Spinal cord (tissue), 10 donors: Measurements from ENCODE around the gene GABARAP. TPM values are rescaled to one million over a fixed set of nuclear protein-coding genes. Genes with fewer than 3 reads are reported as not detected.

ENCODE experiments used
- DNase-seq, 6 donors: peaks; one replicate each; pipeline versions ENCODE4 v3.0.0 to v3.0.0-alpha.2; 2013 to 2015; ENCODE audit warnings: low spot score in 6 of 6, low read depth in 4 of 6
- H3K27ac ChIP-seq: one replicate; pipeline ENCODE4 v1.5.1; 2013; ENCODE audit warnings: low read depth, low read length, control low read depth
- H3K27me3 ChIP-seq: one replicate; pipeline ENCODE4 v1.6.1; 2013; ENCODE audit warnings: low read length; ENCODE audit not compliant: control insufficient read depth, insufficient read depth
- H3K36me3 ChIP-seq: one replicate; pipeline ENCODE4 v1.6.1; 2013; ENCODE audit warnings: low read length; ENCODE audit not compliant: control insufficient read depth, insufficient read depth
- H3K4me1 ChIP-seq: one replicate; pipeline ENCODE4 v1.6.1; 2013; ENCODE audit warnings: low read length; ENCODE audit not compliant: control insufficient read depth, insufficient read depth
- H3K4me3 ChIP-seq: one replicate; pipeline ENCODE4 v1.5.1; 2013; ENCODE audit warnings: low read depth, low read length, control low read depth
- H3K9me3 ChIP-seq: one replicate; pipeline ENCODE4 v1.6.1; 2013; ENCODE audit warnings: low read length; ENCODE audit not compliant: control insufficient read depth, insufficient read depth
- WGBS: methylation state at CpG from one replicate; pipeline ENCODE4 v1.1.5; 2013; ENCODE audit warnings: missing lambda C conversion rate; ENCODE audit not compliant: insufficient coverage; 5-methylcytosine and 5-hydroxymethylcytosine counted together
- polyA plus RNA-seq, 2 donors: library from polyadenylated mRNA; unstranded; fragments of 120-200 nt; gene quantifications; one replicate each; pipeline ENCODE4 v1.2.1, GENCODE V29; 2013; ENCODE audit not compliant: insufficient read length in 2 of 2
- total RNA-seq, 2 donors: library from RNA; depleted of rRNA in 1 of 2; stranded (reverse); fragments of 120-200 nt in 1 of 2; fragments of >200 nt in 1 of 2; gene quantifications; one replicate each; pipeline versions ENCODE4 v1.2.3 to v1.2.4, GENCODE V29; 2013 to 2014
- donor health status: healthy.

GABARAP gene
- total and polyA plus RNA-seq, 4 donors, result 196 to 481 (median 446) TPM

- Histone ChIP-seq H3K4me1 (peaks cover 80% of the 10 kb centered on the region), H3K27me3 (no peaks in the 10 kb centered on the region), H3K36me3 (peaks cover 4% of the 10 kb centered on the region), H3K9me3 (no peaks in the 10 kb centered on the region), H3K27ac (peak overlapping the region; percentile 99), H3K4me3 (peak overlapping the region; percentile 72)
- 0% methylated on average over 9 of the region's 15 CpGs for WGBS
- DNase-seq, result peak in 5 of 6 donors; percentile 93 to 100 (median 98)
Observed at GRCh38 chr17:7213895-7214299, 28.4 kb downstream of the GABARAP start.

- H3K36me3 ChIP-seq, result peaks cover 20% of the 10 kb centered on the region
- peaks cover 82% of the 10 kb centered on the region for H3K4me1 ChIP-seq
- peak in 1 of 6 donors; percentile 71 for DNase-seq
- H3K4me3 ChIP-seq, result peak overlapping the region; percentile 14
- H3K27ac ChIP-seq, result no peak overlapping the region
- no peaks in the 10 kb centered on the region for H3K27me3 ChIP-seq
- no peaks in the 10 kb centered on the region for H3K9me3 ChIP-seq
- 15% methylated on average over 15 of the region's 37 CpGs for WGBS
Observed at GRCh38 chr17:7211491-7212273, 30.6 kb downstream of the GABARAP start.

- H3K4me1 ChIP-seq, result peaks cover 82% of the 10 kb centered on the region
- DNase-seq, result no peak
- 80% methylated on average over 7 of the region's 9 CpGs for WGBS
- peaks cover 26% of the 10 kb centered on the region for H3K36me3 ChIP-seq
- no peaks in the 10 kb centered on the region for H3K9me3 ChIP-seq
- H3K27me3 ChIP-seq, result no peaks in the 10 kb centered on the region
- no peak overlapping the region for H3K27ac ChIP-seq
- H3K4me3 ChIP-seq, result no peak overlapping the region
Observed at GRCh38 chr17:7208754-7209460, 33.3 kb downstream of the GABARAP start.

- Histone ChIP-seq H3K4me1 (peaks cover 78% of the 10 kb centered on the region), H3K36me3 (peaks cover 34% of the 10 kb centered on the region), H3K27ac (no peak overlapping the region), H3K27me3 (no peaks in the 10 kb centered on the region), H3K4me3 (no peak overlapping the region), H3K9me3 (no peaks in the 10 kb centered on the region)
- WGBS, result 30% methylated on average over 17 of the region's 21 CpGs
- DNase-seq, result no peak
Observed at GRCh38 chr17:7208027-7208571, 34.1 kb downstream of the GABARAP start.

GRCh38 chr17:7207120-7208001 lies 34.9 kb downstream of the GABARAP start:
- Histone ChIP-seq H3K4me1 (peaks cover 71% of the 10 kb centered on the region), H3K27ac (peak overlapping the region; percentile 47), H3K27me3 (no peaks in the 10 kb centered on the region), H3K36me3 (peaks cover 41% of the 10 kb centered on the region), H3K9me3 (no peaks in the 10 kb centered on the region), H3K4me3 (no peak overlapping the region)
- 66% methylated on average over 21 of the region's 24 CpGs for WGBS
- no peak for DNase-seq

- no peak for DNase-seq
- peaks cover 54% of the 10 kb centered on the region for H3K36me3 ChIP-seq
- peak overlapping the region; percentile 71 for H3K4me3 ChIP-seq
- H3K4me1 ChIP-seq, result peaks cover 58% of the 10 kb centered on the region
- 10% methylated on average over 11 of the region's 15 CpGs for WGBS
- H3K27ac ChIP-seq, result peak overlapping the region; percentile 92
- H3K27me3 ChIP-seq, result no peaks in the 10 kb centered on the region
- H3K9me3 ChIP-seq, result no peaks in the 10 kb centered on the region
Observed at GRCh38 chr17:7205561-7205960, 36.7 kb downstream of the GABARAP start.

- Histone ChIP-seq H3K9me3 (no peaks in the 10 kb centered on the region), H3K36me3 (peaks cover 57% of the 10 kb centered on the region), H3K27ac (peak overlapping the region; percentile 92), H3K27me3 (no peaks in the 10 kb centered on the region), H3K4me1 (peaks cover 56% of the 10 kb centered on the region), H3K4me3 (peak overlapping the region; percentile 71)
- WGBS, result under 1% methylated on average over 31 of the region's 34 CpGs
- peak; percentile 91 to 99 (median 93) for DNase-seq
Observed at GRCh38 chr17:7204828-7205461, 37.3 kb downstream of the GABARAP start.

GRCh38 chr17:7204336-7204735 lies 37.9 kb downstream of the GABARAP start:
- Histone ChIP-seq H3K9me3 (no peaks in the 10 kb centered on the region), H3K27ac (peak overlapping the region; percentile 92), H3K4me3 (peak overlapping the region; percentile 71), H3K4me1 (peaks cover 55% of the 10 kb centered on the region), H3K36me3 (peaks cover 58% of the 10 kb centered on the region), H3K27me3 (no peaks in the 10 kb centered on the region)
- WGBS, result 29% methylated on average over 11 of the region's 15 CpGs
- DNase-seq, result peak in 2 of 6 donors; percentile 89 to 92

- no peak for DNase-seq
- Histone ChIP-seq H3K4me1 (peaks cover 46% of the 10 kb centered on the region), H3K36me3 (peaks cover 64% of the 10 kb centered on the region), H3K27me3 (no peaks in the 10 kb centered on the region), H3K9me3 (no peaks in the 10 kb centered on the region), H3K4me3 (no peak overlapping the region), H3K27ac (no peak overlapping the region)
- WGBS, result 95% methylated on average over 14 of the region's 16 CpGs
Observed at GRCh38 chr17:7203391-7203790, 38.9 kb downstream of the GABARAP start.
